ENCODE results near the gene GPC2. TPM values are rescaled to one million over a fixed set of nuclear protein-coding genes. Genes with fewer than 3 reads are reported as not detected.

The GPC2 gene
- total RNA-seq, 3 donors from 2014 or later (not counting 1 experiment from before 2014, with no cell fraction given), result 1.9 to 2.4 (median 2.3) TPM

GRCh38 chr7:100210805-100211204, 33.6 kb upstream of the GPC2 start:
- Mint-ChIP-seq H3K27ac (peak overlapping the region; percentile 77 to 85), H3K36me3 (no peaks in the 10 kb centered on the region), H3K4me3 (no peak overlapping the region), H3K4me1 (peaks cover 35 to 51% of the 10 kb centered on the region in 2 donors), H3K27me3 (ENCODE audit: low read depth in 2 of 2) (no peaks in the 10 kb centered on the region), H3K9me3 (no peaks in the 10 kb centered on the region)
- no peak overlapping the region for H3K4me3 ChIP-seq (ENCODE audit: low read length)
- no peaks in the 10 kb centered on the region for H3K36me3 ChIP-seq (ENCODE audit: control insufficient read depth, insufficient read depth, low read length)
- TF ChIP-seq CTCF (IDR thresholded peaks at IDR 0.05), result no peak
- no peaks in the 10 kb centered on the region for H3K27me3 ChIP-seq (ENCODE audit: control insufficient read depth, insufficient read depth, low read length)
- DNase-seq (no peak), ATAC-seq (no peak)
- WGBS (ENCODE audit: insufficient coverage), result 71% methylated on average over 3 of the region's 5 CpGs
- H3K27ac ChIP-seq (ENCODE audit: low read length), result peak overlapping the region; percentile 45
- intact Hi-C loops (cut with micrococcal nuclease), result loop anchor here (5.0 kb wide), 1 partner anchor 34 kb away; the partner anchor contains the start of genes GPC2 and STAG3
- H3K9me3 ChIP-seq (ENCODE audit: control insufficient read depth, insufficient read depth, low read length), result no peaks in the 10 kb centered on the region
- H3K4me1 ChIP-seq (ENCODE audit: control insufficient read depth, insufficient read depth, low read length), result peaks cover 30% of the 10 kb centered on the region

GRCh38 chr7:100209493-100209892, 32.3 kb upstream of the GPC2 start:
- 85% methylated on average over 6 of the region's 6 CpGs for WGBS (ENCODE audit: insufficient coverage)
- no peak for TF ChIP-seq CTCF (IDR thresholded peaks at IDR 0.05)
- ATAC-seq, result no peak
- Mint-ChIP-seq H3K27me3 (ENCODE audit: low read depth in 2 of 2) (no peaks in the 10 kb centered on the region), H3K9me3 (no peaks in the 10 kb centered on the region), H3K4me3 (peak overlapping the region; percentile 79), H3K36me3 (no peaks in the 10 kb centered on the region), H3K27ac (peak overlapping the region; percentile 72 to 85), H3K4me1 (peaks cover 35 to 44% of the 10 kb centered on the region in 2 donors)
- Histone ChIP-seq H3K9me3 (ENCODE audit: control insufficient read depth, insufficient read depth, low read length) (no peaks in the 10 kb centered on the region), H3K27ac (ENCODE audit: low read length) (no peak overlapping the region), H3K36me3 (ENCODE audit: control insufficient read depth, insufficient read depth, low read length) (no peaks in the 10 kb centered on the region), H3K4me3 (ENCODE audit: low read length) (no peak overlapping the region), H3K4me1 (ENCODE audit: control insufficient read depth, insufficient read depth, low read length) (peaks cover 30% of the 10 kb centered on the region), H3K27me3 (ENCODE audit: control insufficient read depth, insufficient read depth, low read length) (no peaks in the 10 kb centered on the region)
- DNase-seq, result no peak
- intact Hi-C loops (cut with micrococcal nuclease), result no loop called here

- Histone ChIP-seq H3K4me1 (ENCODE audit: control insufficient read depth, insufficient read depth, low read length) (peaks cover 30% of the 10 kb centered on the region), H3K27me3 (ENCODE audit: control insufficient read depth, insufficient read depth, low read length) (no peaks in the 10 kb centered on the region), H3K27ac (ENCODE audit: low read length) (no peak overlapping the region), H3K36me3 (ENCODE audit: control insufficient read depth, insufficient read depth, low read length) (no peaks in the 10 kb centered on the region), H3K9me3 (ENCODE audit: control insufficient read depth, insufficient read depth, low read length) (no peaks in the 10 kb centered on the region), H3K4me3 (ENCODE audit: low read length) (no peak overlapping the region)
- Mint-ChIP-seq H3K36me3 (no peaks in the 10 kb centered on the region), H3K27me3 (ENCODE audit: low read depth in 2 of 2) (no peaks in the 10 kb centered on the region), H3K4me1 (peaks cover 35 to 44% of the 10 kb centered on the region in 2 donors), H3K9me3 (no peaks in the 10 kb centered on the region), H3K4me3 (peak overlapping the region; percentile 79), H3K27ac (peak overlapping the region; percentile 72 to 85)
- WGBS (ENCODE audit: insufficient coverage), result 30% methylated on average over 6 of the region's 6 CpGs
- intact Hi-C loops (cut with micrococcal nuclease), result no loop called here
- no peak for TF ChIP-seq CTCF (IDR thresholded peaks at IDR 0.05)
- DNase-seq, result peak in 1 of 2 donors; percentile 53
- ATAC-seq, result peak; percentile 39 to 69 (median 56)
Observed at GRCh38 chr7:100208911-100209408, 31.8 kb upstream of the GPC2 start.

- no peaks in the 10 kb centered on the region for H3K9me3 ChIP-seq (ENCODE audit: control insufficient read depth, insufficient read depth, low read length)
- no peaks in the 10 kb centered on the region for H3K27me3 ChIP-seq (ENCODE audit: control insufficient read depth, insufficient read depth, low read length)
- H3K36me3 ChIP-seq (ENCODE audit: control insufficient read depth, insufficient read depth, low read length), result no peaks in the 10 kb centered on the region
- Mint-ChIP-seq H3K4me3 (no peak overlapping the region), H3K36me3 (no peaks in the 10 kb centered on the region), H3K9me3 (no peaks in the 10 kb centered on the region), H3K4me1 (peaks cover 16 to 21% of the 10 kb centered on the region in 2 donors), H3K27me3 (ENCODE audit: low read depth in 2 of 2) (no peaks in the 10 kb centered on the region), H3K27ac (no peak overlapping the region)
- ATAC-seq (no peak), DNase-seq (no peak)
- intact Hi-C loops (cut with micrococcal nuclease), result no loop called here
- H3K4me1 ChIP-seq (ENCODE audit: control insufficient read depth, insufficient read depth, low read length), result peaks cover 14% of the 10 kb centered on the region
- TF ChIP-seq CTCF (IDR thresholded peaks at IDR 0.05), result no peak
- no peak overlapping the region for H3K4me3 ChIP-seq (ENCODE audit: low read length)
- no peak overlapping the region for H3K27ac ChIP-seq (ENCODE audit: low read length)
- 93% methylated on average over 9 of the region's 9 CpGs for WGBS (ENCODE audit: insufficient coverage)
Observed at GRCh38 chr7:100204454-100204853, 27.3 kb upstream of the GPC2 start.
